ENCODE measurements around the gene CBX3. TPM values are rescaled to one million over a fixed set of nuclear protein-coding genes. Genes with fewer than 3 reads are reported as not detected.

CBX3 gene
- total and polyA plus RNA-seq, 10 of the 15 experiments (the other 5 are each of a cell fraction or from before 2014, with no cell fraction given), result 153 to 307 (median 225) TPM

DNA sequence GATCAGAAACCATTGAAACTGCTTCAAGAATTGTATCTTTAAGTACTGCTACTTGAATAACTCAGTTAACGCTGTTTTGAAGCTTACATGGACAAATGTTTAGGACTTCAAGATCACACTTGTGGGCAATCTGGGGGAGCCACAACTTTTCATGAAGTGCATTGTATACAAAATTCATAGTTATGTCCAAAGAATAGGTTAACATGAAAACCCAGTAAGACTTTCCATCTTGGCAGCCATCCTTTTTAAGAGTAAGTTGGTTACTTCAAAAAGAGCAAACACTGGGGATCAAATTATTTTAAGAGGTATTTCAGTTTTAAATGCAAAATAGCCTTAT is 15.7 kb upstream of the CBX3 start:
- CTCF ChIA-PET, result interaction anchor here (1.6 kb wide), 1 partner anchor 14 kb away, joined by 3 read pairs; no protein-coding TSS in a partner anchor

More for the DNA sequence above, 15.7 kb upstream of the CBX3 start:
- no TSS peak for BruUV-seq (replicated peaks)
- H3K27ac ChIP-seq (ENCODE audit: control insufficient read depth, insufficient read depth), result no peak overlapping the region; the same call in 1 of the 2 replicates
- ATAC-seq, result no peak
- in situ Hi-C loops (cut with MboI) (no loop called here), intact Hi-C loops (cut with micrococcal nuclease; ENCODE audit: unreplicated experiment) (no loop called here)
- peaks cover 8% of the 10 kb centered on the region; the same call in 1 of the 2 replicates for H3K4me1 ChIP-seq (ENCODE audit: control insufficient read depth, insufficient read depth, low read length)
- TF ChIP-seq NFIC (IDR thresholded peaks at IDR 0.05; ENCODE audit: low read depth, low read length) (0 out of 2 replicates have a peak, but pooled peaks have one; percentile 14), POLR2AphosphoS2 (IDR thresholded peaks at IDR 0.05; ENCODE audit: low read depth, low read length) (peak; percentile 18; the same call in 1 of the 2 replicates), POLR2AphosphoS5 (IDR thresholded peaks at IDR 0.05; ENCODE audit: low read length) (0 out of 2 replicates have a peak, but pooled peaks have one; percentile 1), PML (IDR thresholded peaks at IDR 0.05; ENCODE audit: low read length) (peak; percentile 20)
- TF ChIP-seq, protein P1, sequence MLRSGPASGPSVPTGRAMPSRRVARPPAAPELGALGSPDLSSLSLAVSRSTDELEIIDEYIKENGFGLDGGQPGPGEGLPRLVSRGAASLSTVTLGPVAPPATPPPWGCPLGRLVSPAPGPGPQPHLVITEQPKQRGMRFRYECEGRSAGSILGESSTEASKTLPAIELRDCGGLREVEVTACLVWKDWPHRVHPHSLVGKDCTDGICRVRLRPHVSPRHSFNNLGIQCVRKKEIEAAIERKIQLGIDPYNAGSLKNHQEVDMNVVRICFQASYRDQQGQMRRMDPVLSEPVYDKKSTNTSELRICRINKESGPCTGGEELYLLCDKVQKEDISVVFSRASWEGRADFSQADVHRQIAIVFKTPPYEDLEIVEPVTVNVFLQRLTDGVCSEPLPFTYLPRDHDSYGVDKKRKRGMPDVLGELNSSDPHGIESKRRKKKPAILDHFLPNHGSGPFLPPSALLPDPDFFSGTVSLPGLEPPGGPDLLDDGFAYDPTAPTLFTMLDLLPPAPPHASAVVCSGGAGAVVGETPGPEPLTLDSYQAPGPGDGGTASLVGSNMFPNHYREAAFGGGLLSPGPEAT (IDR thresholded peaks at IDR 0.05; ENCODE audit: low read depth), result no peak
- TF ChIP-seq, protein P2, sequence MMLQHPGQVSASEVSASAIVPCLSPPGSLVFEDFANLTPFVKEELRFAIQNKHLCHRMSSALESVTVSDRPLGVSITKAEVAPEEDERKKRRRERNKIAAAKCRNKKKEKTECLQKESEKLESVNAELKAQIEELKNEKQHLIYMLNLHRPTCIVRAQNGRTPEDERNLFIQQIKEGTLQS (IDR thresholded peaks at IDR 0.05; ENCODE audit: borderline replicate concordance, extremely low read depth, low read depth, low read length), result no peak
- ChIA-PET SMC1A (ENCODE audit: uncharacterized antibody, unreplicated experiment) (interaction anchor here (1.5 to 1.6 kb wide), 3 partner anchors 12 to 292 kb away, joined by 3 to 8 read pairs (median 5); no protein-coding TSS in a partner anchor), RAD21 (ENCODE audit: unreplicated experiment) (interaction anchor here (0.7 kb wide), 1 partner anchor 9 kb away, joined by 3 read pairs; no protein-coding TSS in a partner anchor), POLR2A (no interaction called here)
- peaks cover 8% of the 10 kb centered on the region for H3K79me2 ChIP-seq (ENCODE audit: control insufficient read depth, insufficient read depth, low read length)
- H3K27me3 ChIP-seq (replicated peaks in 1 of 2; ENCODE audit: control insufficient read depth in 2 of 2, insufficient read depth in 2 of 2, low read length in 1 of 2), result no peaks in the 10 kb centered on the region
- DNase-seq (ENCODE audit: low read depth, low spot score), result no peak
- no peaks in the 10 kb centered on the region for H3K9me3 ChIP-seq (replicated peaks; ENCODE audit: control insufficient read depth, insufficient read depth, low read length)
- H3K4me2 ChIP-seq (ENCODE audit: control insufficient read depth, insufficient read depth), result no peak overlapping the region
- no peak for FAIRE-seq
- H2AFZ ChIP-seq (ENCODE audit: control insufficient read depth, low read depth, low read length), result no peak overlapping the region
- H3K4me3 ChIP-seq, result no peak overlapping the region
- no peaks in the 10 kb centered on the region; the same call in 1 of the 2 replicates for H4K20me1 ChIP-seq (ENCODE audit: control insufficient read depth, insufficient read depth)
- H3K36me3 ChIP-seq (ENCODE audit: control insufficient read depth in 2 of 2, insufficient read depth in 2 of 2, low read length in 1 of 2), result peaks cover 3 to 18% of the 10 kb centered on the region in 2 experiments; a peak in 3 of 4 replicates
- 52% methylated on average over 1 of the region's 1 CpG for WGBS (ENCODE audit: insufficient coverage, insufficient replicate concordance, low lambda C conversion rate, missing lambda C conversion rate)
- H3K9ac ChIP-seq (ENCODE audit: control insufficient read depth, insufficient read depth, low read length), result no peak overlapping the region

Data from GM12878 (cell line).